ENCODE measurements around the gene MYOG. TPM values are rescaled to one million over a fixed set of nuclear protein-coding genes. Genes with fewer than 3 reads are reported as not detected.

MYOG gene
- polyA plus RNA-seq, 3 donors: not detected

GRCh38 chr1:203050826-203051225 is 35.0 kb downstream of the MYOG start:
- H3K9me3 ChIP-seq (replicated peaks in 1 of 2; ENCODE audit: control insufficient read depth in 1 of 2, insufficient read depth in 1 of 2, low read length in 2 of 2): no peaks in the 10 kb centered on the region
- H3K4me1 ChIP-seq (ENCODE audit: control insufficient read depth in 1 of 2, insufficient read depth in 2 of 2, low read length in 2 of 2): peaks cover 8% of the 10 kb centered on the region in 2 donors
- no peak overlapping the region for H3K9ac ChIP-seq (ENCODE audit: insufficient read depth, low read length, poor library complexity, severe bottlenecking)
- no CpG with 5 or more reads among the region's 4 CpGs for WGBS (ENCODE audit: insufficient coverage)
- H3K27ac Mint-ChIP-seq: peak overlapping the region in 1 of 7 donors; percentile 67
- H3K4me2 ChIP-seq (replicated peaks; ENCODE audit: extremely low read depth, low read length, poor library complexity, severe bottlenecking): no peak overlapping the region
- H3K4me3 Mint-ChIP-seq: no peak overlapping the region
- TF ChIP-seq, protein P1, sequence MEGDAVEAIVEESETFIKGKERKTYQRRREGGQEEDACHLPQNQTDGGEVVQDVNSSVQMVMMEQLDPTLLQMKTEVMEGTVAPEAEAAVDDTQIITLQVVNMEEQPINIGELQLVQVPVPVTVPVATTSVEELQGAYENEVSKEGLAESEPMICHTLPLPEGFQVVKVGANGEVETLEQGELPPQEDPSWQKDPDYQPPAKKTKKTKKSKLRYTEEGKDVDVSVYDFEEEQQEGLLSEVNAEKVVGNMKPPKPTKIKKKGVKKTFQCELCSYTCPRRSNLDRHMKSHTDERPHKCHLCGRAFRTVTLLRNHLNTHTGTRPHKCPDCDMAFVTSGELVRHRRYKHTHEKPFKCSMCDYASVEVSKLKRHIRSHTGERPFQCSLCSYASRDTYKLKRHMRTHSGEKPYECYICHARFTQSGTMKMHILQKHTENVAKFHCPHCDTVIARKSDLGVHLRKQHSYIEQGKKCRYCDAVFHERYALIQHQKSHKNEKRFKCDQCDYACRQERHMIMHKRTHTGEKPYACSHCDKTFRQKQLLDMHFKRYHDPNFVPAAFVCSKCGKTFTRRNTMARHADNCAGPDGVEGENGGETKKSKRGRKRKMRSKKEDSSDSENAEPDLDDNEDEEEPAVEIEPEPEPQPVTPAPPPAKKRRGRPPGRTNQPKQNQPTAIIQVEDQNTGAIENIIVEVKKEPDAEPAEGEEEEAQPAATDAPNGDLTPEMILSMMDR (IDR thresholded peaks at IDR 0.05): no peak
- H3K36me3 Mint-ChIP-seq: no peaks in the 10 kb centered on the region
- H2AFZ ChIP-seq (ENCODE audit: insufficient read depth, low read depth, low read length, poor library complexity, severe bottlenecking): no peak overlapping the region
- no peak for DNase-seq
- no peak overlapping the region for H3K4me3 ChIP-seq (replicated peaks in 1 of 3; ENCODE audit: low read depth in 2 of 3, low read length in 3 of 3)
- H3K27ac ChIP-seq (ENCODE audit: low read depth in 1 of 2, low read length in 2 of 2): no peak overlapping the region
- no peaks in the 10 kb centered on the region for H3K79me2 ChIP-seq (ENCODE audit: insufficient read depth, low read length)
- H3K36me3 ChIP-seq (replicated peaks in 1 of 2; ENCODE audit: control insufficient read depth in 1 of 2, insufficient read depth in 2 of 2, low read length in 2 of 2): no peaks in the 10 kb centered on the region
- intact Hi-C loops (cut with micrococcal nuclease): no loop called here
- H3K9me3 Mint-ChIP-seq: peaks cover 0 to 3% (median 0%) of the 10 kb centered on the region in 7 donors
- H3K27me3 Mint-ChIP-seq (ENCODE audit: low read depth in 3 of 3): peaks cover 6 to 14% (median 11%) of the 10 kb centered on the region in 3 donors
- H4K20me1 ChIP-seq (ENCODE audit: insufficient read depth, low read length): no peaks in the 10 kb centered on the region
- H3K4me1 Mint-ChIP-seq: peaks cover 20% of the 10 kb centered on the region
- no peaks in the 10 kb centered on the region for H3K27me3 ChIP-seq (ENCODE audit: control insufficient read depth in 2 of 2, insufficient read depth in 2 of 2, low read length in 2 of 2)

GRCh38 chr1:203049576-203050180 is 36.1 kb downstream of the MYOG start:
- Histone ChIP-seq H3K9me3 (replicated peaks in 1 of 2; ENCODE audit: control insufficient read depth in 1 of 2, insufficient read depth in 1 of 2, low read length in 2 of 2) (no peaks in the 10 kb centered on the region), H3K36me3 (replicated peaks in 1 of 2; ENCODE audit: control insufficient read depth in 1 of 2, insufficient read depth in 2 of 2, low read length in 2 of 2) (no peaks in the 10 kb centered on the region), H3K27ac (ENCODE audit: low read depth in 1 of 2, low read length in 2 of 2) (no peak overlapping the region), H4K20me1 (ENCODE audit: insufficient read depth, low read length) (no peaks in the 10 kb centered on the region), H3K79me2 (ENCODE audit: insufficient read depth, low read length) (no peaks in the 10 kb centered on the region), H3K4me3 (replicated peaks in 1 of 3; ENCODE audit: low read depth in 2 of 3, low read length in 3 of 3) (no peak overlapping the region), H3K27me3 (ENCODE audit: control insufficient read depth in 2 of 2, insufficient read depth in 2 of 2, low read length in 2 of 2) (no peaks in the 10 kb centered on the region), H3K4me2 (replicated peaks; ENCODE audit: extremely low read depth, low read length, poor library complexity, severe bottlenecking) (no peak overlapping the region), H3K4me1 (ENCODE audit: control insufficient read depth in 1 of 2, insufficient read depth in 2 of 2, low read length in 2 of 2) (peaks cover 7 to 8% of the 10 kb centered on the region in 2 donors), H2AFZ (ENCODE audit: insufficient read depth, low read depth, low read length, poor library complexity, severe bottlenecking) (no peak overlapping the region), H3K9ac (ENCODE audit: insufficient read depth, low read length, poor library complexity, severe bottlenecking) (no peak overlapping the region)
- H3K27ac Mint-ChIP-seq: peak overlapping the region in 1 of 7 donors; percentile 74
- WGBS (ENCODE audit: insufficient coverage): 94% methylated on average over 11 of the region's 14 CpGs
- TF ChIP-seq, protein P1 (IDR thresholded peaks at IDR 0.05): no peak
- no peaks in the 10 kb centered on the region for H3K36me3 Mint-ChIP-seq
- no peak for DNase-seq
- peaks cover 6 to 18% (median 12%) of the 10 kb centered on the region in 3 donors for H3K27me3 Mint-ChIP-seq (ENCODE audit: low read depth in 3 of 3)
- no peak overlapping the region for H3K4me3 Mint-ChIP-seq
- peaks cover 18% of the 10 kb centered on the region for H3K4me1 Mint-ChIP-seq
- peaks cover 0 to 3% (median 0%) of the 10 kb centered on the region in 7 donors for H3K9me3 Mint-ChIP-seq
- intact Hi-C loops (cut with micrococcal nuclease): loop anchor here in 1 of 2 donors (10.0 kb wide), 1 partner anchor 75 kb away; the partner anchor contains the start of gene ADORA1
